HepG2 (cell line): ENCODE data around the gene RHBDF2. TPM values are rescaled to one million over a fixed set of nuclear protein-coding genes. Genes with fewer than 3 reads are reported as not detected.
A peak's percentile ranks its signal among the peaks of the same experiment; 100 is the strongest.

Source experiments
- CCAR2 ChIP-seq: fragments of 200-400 bp; formaldehyde crosslinking; optimal IDR thresholded peaks from 2 replicates; pipeline ENCODE3; 2018; ENCODE audit warnings: low read depth, mild to moderate bottlenecking, low read length, moderate library complexity
- KDM2A ChIP-seq: sonication (generic); formaldehyde crosslinking; IDR thresholded peaks from 2 replicates; pipeline ENCODE4 v1.4.0; 2020; ENCODE audit warnings: low read depth, missing genetic modification reagents, borderline replicate concordance
- KLF11 ChIP-seq: IDR thresholded peaks from 2 replicates; pipeline ENCODE4 v1.6.1; 2016; ENCODE audit warnings: missing compliant biosample characterization
- MBNL3 ChIP-seq: fragments of 250-450 bp; sonication (Bioruptor Pico); conservative IDR thresholded peaks from 2 replicates; pipeline ENCODE4 v1.8.0; 2022; ENCODE audit warnings: mild to moderate bottlenecking, inconsistent platforms
- NCOA5 ChIP-seq: sonication (generic); formaldehyde crosslinking; IDR thresholded peaks from 2 replicates; pipeline ENCODE4 v1.4.0; 2020; ENCODE audit warnings: missing genetic modification reagents
- SIN3A ChIP-seq: IDR thresholded peaks from 2 replicates; pipeline ENCODE4 v1.6.1; 2011; ENCODE audit warnings: low read depth, mild to moderate bottlenecking, control low read depth, low read length, borderline replicate concordance
- TCF7 ChIP-seq: sonication (generic); IDR thresholded peaks from 2 replicates; pipeline ENCODE4 v1.6.1; 2016; ENCODE audit warnings: antibody characterized with exemption, low read depth
- WIZ ChIP-seq: sonication (generic); formaldehyde crosslinking; IDR thresholded peaks from 2 replicates; pipeline ENCODE4 v1.5.1; 2020; ENCODE audit warnings: mild to moderate bottlenecking, missing genetic modification reagents
- ZFP1 ChIP-seq: IDR thresholded peaks from 2 replicates; pipeline ENCODE4 v1.6.1; 2016
- ZNF121 ChIP-seq: sonication (generic); formaldehyde crosslinking; IDR thresholded peaks from 2 replicates; pipeline ENCODE4 v1.5.0; 2020; ENCODE audit warnings: mild to moderate bottlenecking, missing genetic modification reagents
- ZNF496 ChIP-seq: sonication (generic); formaldehyde crosslinking; IDR thresholded peaks from 2 replicates; pipeline ENCODE4 v1.8.1; 2023; ENCODE audit warnings: mild to moderate bottlenecking, moderate library complexity, missing genetic modification reagents; ENCODE audit not compliant: insufficient replicate concordance
- ZNF530 ChIP-seq: sonication (generic); formaldehyde crosslinking; IDR thresholded peaks from 2 replicates; pipeline ENCODE4 v1.5.0; 2020; ENCODE audit warnings: low read depth, mild to moderate bottlenecking, missing genetic modification reagents
- ZNF562 ChIP-seq: sonication (generic); formaldehyde crosslinking; IDR thresholded peaks from 2 replicates; pipeline ENCODE4 v1.8.0; 2022; ENCODE audit warnings: missing genetic modification reagents, borderline replicate concordance
- ZNF747 ChIP-seq: sonication (generic); formaldehyde crosslinking; IDR thresholded peaks from 2 replicates; pipeline ENCODE4 v1.8.1; 2023; ENCODE audit warnings: missing genetic modification reagents, mild to moderate bottlenecking, borderline replicate concordance
- polyA plus RNA-seq, 8 experiments: library from polyadenylated mRNA; depleted of rRNA in 3 of 8; stranded (reverse) in 7 of 8; unstranded in 1 of 8; fragments of >200 nt; fragmentation: Illumina TruSeq in 4 of 8; extraction: Trizol in 4 of 8; gene quantifications; 2 replicates each; pipeline versions ENCODE4 v1.2.1 to v1.2.3, GENCODE V29; 2011 to 2016; ENCODE audit warnings: low read depth in 4 of 8, missing spikeins in 1 of 8, mixed read lengths in 1 of 8; ENCODE audit not compliant: insufficient read depth in 1 of 8
- total RNA-seq, 5 experiments: library from RNA; depleted of rRNA; stranded (reverse); fragments of >200 nt; fragmentation: Illumina TruSeq; extraction: Trizol; gene quantifications; 2 replicates each; pipeline ENCODE4 v1.2.3, GENCODE V29; 2016; ENCODE audit warnings: low read depth in 1 of 5
- TF ChIP-seq, protein P1 (sequence below): sonication (generic); formaldehyde crosslinking; IDR thresholded peaks from 2 replicates; pipeline ENCODE4 v1.4.0; 2020; ENCODE audit warnings: missing genetic modification reagents
- TF ChIP-seq, protein P2 (sequence below): conservative IDR thresholded peaks from 2 replicates; pipeline ENCODE4 v1.6.1; 2018; ENCODE audit warnings: missing genetic modification reagents
- TF ChIP-seq, protein P3 (sequence below): sonication (generic); formaldehyde crosslinking; IDR thresholded peaks from 2 replicates; pipeline ENCODE4 v1.5.0; 2020; ENCODE audit warnings: missing genetic modification reagents
- TF ChIP-seq, protein P4 (sequence below): sonication (generic); formaldehyde crosslinking; IDR thresholded peaks from 2 replicates; pipeline ENCODE4 v1.8.1; 2023; ENCODE audit warnings: mild to moderate bottlenecking, moderate library complexity, missing genetic modification reagents
- TF ChIP-seq, protein P5 (sequence below): IDR thresholded peaks from 2 replicates; pipeline ENCODE4 v1.6.1; 2016; ENCODE audit warnings: missing biosample characterization, missing genetic modification reagents, low read depth

Gene RHBDF2
- total and polyA plus RNA-seq, 2 of the 13 experiments (the other 11 are each of a cell fraction or from before 2014, with no cell fraction given), result 7.8 to 24.2 TPM

DNA sequence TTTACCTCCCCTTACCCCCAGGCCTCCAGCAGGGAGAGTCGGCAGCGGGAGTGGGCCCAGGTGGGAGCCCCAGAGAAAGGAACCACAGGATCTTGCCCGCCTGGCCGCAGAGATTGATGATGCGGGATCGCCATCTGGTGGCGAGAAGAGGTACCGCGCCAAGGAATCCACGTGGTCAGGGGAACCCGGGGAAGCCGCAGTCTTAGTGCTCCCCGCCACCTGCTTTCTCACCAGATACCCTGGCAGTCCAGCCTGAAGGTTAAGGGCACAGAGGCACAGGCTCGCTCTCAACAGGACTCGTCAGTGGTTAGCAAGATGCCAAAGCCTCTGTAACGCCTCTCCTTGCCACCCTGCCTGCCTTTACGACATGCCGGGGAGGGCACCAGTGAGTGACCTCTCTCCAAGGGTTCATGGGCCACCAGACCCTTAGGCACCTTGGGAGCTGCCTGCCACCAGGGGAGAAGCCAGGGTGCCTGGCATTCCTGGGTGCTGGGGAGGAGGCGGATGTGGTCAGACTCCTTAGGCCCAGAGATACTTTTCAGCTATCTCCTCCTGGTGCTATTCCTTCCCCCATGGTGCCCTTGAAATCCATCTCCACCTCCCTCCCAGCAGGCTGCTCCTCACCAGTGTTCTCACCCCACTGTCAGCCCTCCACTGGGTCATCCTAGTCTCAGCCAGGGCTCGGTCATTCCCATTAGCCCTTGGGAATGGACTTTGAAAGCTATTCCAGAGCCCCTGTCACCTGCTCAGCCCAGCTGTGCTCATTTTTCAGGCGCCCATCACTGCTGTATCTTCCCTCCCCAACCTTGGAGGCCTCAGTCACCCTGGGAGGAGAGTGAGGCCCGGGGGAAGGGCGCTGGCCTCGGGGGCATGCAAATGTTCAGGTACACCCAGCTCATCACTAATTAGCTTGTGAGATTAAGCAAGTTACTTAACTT, 5.5 kb upstream of the RHBDF2 start (continued):
- TF ChIP-seq, protein P1, sequence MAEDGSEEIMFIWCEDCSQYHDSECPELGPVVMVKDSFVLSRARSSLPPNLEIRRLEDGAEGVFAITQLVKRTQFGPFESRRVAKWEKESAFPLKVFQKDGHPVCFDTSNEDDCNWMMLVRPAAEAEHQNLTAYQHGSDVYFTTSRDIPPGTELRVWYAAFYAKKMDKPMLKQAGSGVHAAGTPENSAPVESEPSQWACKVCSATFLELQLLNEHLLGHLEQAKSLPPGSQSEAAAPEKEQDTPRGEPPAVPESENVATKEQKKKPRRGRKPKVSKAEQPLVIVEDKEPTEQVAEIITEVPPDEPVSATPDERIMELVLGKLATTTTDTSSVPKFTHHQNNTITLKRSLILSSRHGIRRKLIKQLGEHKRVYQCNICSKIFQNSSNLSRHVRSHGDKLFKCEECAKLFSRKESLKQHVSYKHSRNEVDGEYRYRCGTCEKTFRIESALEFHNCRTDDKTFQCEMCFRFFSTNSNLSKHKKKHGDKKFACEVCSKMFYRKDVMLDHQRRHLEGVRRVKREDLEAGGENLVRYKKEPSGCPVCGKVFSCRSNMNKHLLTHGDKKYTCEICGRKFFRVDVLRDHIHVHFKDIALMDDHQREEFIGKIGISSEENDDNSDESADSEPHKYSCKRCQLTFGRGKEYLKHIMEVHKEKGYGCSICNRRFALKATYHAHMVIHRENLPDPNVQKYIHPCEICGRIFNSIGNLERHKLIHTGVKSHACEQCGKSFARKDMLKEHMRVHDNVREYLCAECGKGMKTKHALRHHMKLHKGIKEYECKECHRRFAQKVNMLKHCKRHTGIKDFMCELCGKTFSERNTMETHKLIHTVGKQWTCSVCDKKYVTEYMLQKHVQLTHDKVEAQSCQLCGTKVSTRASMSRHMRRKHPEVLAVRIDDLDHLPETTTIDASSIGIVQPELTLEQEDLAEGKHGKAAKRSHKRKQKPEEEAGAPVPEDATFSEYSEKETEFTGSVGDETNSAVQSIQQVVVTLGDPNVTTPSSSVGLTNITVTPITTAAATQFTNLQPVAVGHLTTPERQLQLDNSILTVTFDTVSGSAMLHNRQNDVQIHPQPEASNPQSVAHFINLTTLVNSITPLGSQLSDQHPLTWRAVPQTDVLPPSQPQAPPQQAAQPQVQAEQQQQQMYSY, result no peak
- TF ChIP-seq, protein P2, sequence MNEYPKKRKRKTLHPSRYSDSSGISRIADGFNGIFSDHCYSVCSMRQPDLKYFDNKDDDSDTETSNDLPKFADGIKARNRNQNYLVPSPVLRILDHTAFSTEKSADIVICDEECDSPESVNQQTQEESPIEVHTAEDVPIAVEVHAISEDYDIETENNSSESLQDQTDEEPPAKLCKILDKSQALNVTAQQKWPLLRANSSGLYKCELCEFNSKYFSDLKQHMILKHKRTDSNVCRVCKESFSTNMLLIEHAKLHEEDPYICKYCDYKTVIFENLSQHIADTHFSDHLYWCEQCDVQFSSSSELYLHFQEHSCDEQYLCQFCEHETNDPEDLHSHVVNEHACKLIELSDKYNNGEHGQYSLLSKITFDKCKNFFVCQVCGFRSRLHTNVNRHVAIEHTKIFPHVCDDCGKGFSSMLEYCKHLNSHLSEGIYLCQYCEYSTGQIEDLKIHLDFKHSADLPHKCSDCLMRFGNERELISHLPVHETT (CRISPR knock-in tag), result peak; percentile 83
- TF ChIP-seq ZNF121 (no peak), ZNF496 (CRISPR knock-in tag) (no peak), CCAR2 (no peak), MBNL3 (CRISPR knock-in tag) (no peak), ZFP1 (CRISPR knock-in tag) (no peak), KDM2A (peak; percentile 80; the same call in 1 of the 2 replicates), ZNF562 (CRISPR knock-in tag) (no peak), SIN3A (peak; percentile 45; the same call in 1 of the 2 replicates), WIZ (CRISPR knock-in tag) (no peak), KLF11 (CRISPR knock-in tag) (peak; percentile 78; the same call in 1 of the 2 replicates), NCOA5 (CRISPR knock-in tag) (no peak), ZNF530 (CRISPR knock-in tag) (no peak), ZNF747 (0 out of 2 replicates have a peak, but pooled peaks have one; percentile 22), TCF7 (no peak)
- TF ChIP-seq, protein P3, sequence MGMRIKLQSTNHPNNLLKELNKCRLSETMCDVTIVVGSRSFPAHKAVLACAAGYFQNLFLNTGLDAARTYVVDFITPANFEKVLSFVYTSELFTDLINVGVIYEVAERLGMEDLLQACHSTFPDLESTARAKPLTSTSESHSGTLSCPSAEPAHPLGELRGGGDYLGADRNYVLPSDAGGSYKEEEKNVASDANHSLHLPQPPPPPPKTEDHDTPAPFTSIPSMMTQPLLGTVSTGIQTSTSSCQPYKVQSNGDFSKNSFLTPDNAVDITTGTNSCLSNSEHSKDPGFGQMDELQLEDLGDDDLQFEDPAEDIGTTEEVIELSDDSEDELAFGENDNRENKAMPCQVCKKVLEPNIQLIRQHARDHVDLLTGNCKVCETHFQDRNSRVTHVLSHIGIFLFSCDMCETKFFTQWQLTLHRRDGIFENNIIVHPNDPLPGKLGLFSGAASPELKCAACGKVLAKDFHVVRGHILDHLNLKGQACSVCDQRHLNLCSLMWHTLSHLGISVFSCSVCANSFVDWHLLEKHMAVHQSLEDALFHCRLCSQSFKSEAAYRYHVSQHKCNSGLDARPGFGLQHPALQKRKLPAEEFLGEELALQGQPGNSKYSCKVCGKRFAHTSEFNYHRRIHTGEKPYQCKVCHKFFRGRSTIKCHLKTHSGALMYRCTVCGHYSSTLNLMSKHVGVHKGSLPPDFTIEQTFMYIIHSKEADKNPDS (CRISPR knock-in tag), result no peak
- TF ChIP-seq, protein P4, sequence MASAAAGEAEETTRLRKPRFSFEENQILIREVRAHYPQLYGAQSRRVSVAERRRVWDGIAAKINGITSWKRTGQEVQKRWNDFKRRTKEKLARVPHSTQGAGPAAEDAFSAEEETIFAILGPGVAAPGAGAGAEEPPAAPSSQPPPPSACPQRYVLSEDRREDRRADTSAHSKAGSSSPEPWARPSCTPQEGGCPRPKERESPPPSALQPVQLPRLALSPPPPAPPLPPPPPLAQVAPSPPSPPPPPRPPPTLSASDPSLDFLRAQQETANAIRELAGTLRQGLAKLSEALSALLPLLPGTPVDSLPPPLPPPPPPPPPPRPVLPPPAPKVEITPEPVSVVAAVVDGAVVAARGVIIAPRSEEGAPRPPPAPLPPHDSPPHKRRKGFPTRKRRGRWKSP (CRISPR knock-in tag), result peak; percentile 60; the same call in 1 of the 2 replicates
- TF ChIP-seq, protein P5, sequence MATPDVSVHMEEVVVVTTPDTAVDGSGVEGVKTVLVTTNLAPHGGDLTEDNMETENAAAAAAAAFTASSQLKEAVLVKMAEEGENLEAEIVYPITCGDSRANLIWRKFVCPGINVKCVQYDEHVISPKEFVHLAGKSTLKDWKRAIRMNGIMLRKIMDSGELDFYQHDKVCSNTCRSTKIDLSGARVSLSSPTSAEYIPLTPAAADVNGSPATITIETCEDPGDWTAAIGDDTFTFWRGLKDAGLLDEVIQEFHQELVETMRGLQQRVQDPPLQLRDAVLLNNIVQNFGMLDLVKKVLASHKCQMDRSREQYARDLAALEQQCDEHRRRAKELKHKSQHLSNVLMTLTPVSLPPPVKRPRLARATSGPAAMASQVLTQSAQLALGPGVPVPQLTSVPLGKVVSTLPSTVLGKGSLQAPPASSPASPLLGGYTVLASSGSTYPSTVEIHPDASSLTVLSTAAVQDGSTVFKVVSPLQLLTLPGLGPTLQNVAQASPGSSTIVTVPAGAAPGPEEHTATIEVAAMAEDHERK (CRISPR knock-in tag), result no peak
